Stomach smooth muscle (tissue), 2 donors: ENCODE measurements around the gene CSAG2.
"Not testable (repeated sequence)": the region's sequence is repeated elsewhere in the genome, so short reads cannot be mapped to it uniquely, and the experiment has no call there.

Source experiments
- H3K27ac ChIP-seq: one replicate; pipeline ENCODE4 v1.7.0; 2013; ENCODE audit warnings: mild to moderate bottlenecking, low read length, inconsistent platforms
- H3K27me3 ChIP-seq, 2 donors: one replicate each; pipeline ENCODE4 v1.7.0; 2013; ENCODE audit warnings: low read length in 2 of 2; ENCODE audit not compliant: insufficient read depth in 2 of 2, control insufficient read depth in 1 of 2
- H3K36me3 ChIP-seq, 2 donors: one replicate each; pipeline ENCODE4 v1.7.0; 2013; ENCODE audit warnings: low read length in 2 of 2; ENCODE audit not compliant: control insufficient read depth in 2 of 2, insufficient read depth in 2 of 2
- H3K4me1 ChIP-seq: one replicate; pipeline ENCODE4 v1.7.0; 2013; ENCODE audit warnings: low read length; ENCODE audit not compliant: control insufficient read depth, insufficient read depth
- H3K4me3 ChIP-seq, 2 donors: one replicate each; pipeline ENCODE4 v1.7.0; 2013; ENCODE audit warnings: low read length in 2 of 2
- H3K9ac ChIP-seq, 2 donors: one replicate each; pipeline ENCODE4 v1.7.0; 2013; ENCODE audit warnings: low read length in 2 of 2, mild to moderate bottlenecking in 1 of 2
- H3K9me3 ChIP-seq, 2 donors: one replicate each; pipeline ENCODE4 v1.7.0; 2013; ENCODE audit warnings: low read length in 2 of 2; ENCODE audit not compliant: control insufficient read depth in 2 of 2
- donor health status: healthy.
- donor health status: Pancreatic carcinoma.

Gene CSAG2

GRCh38 chrX:152713815-152714787 lies 5.0 kb upstream of the CSAG2 start, which contains the start of gene MAGEA2B:
TSS of gene MAGEA2B (plus strand) at chrX:152714628. CDS start at chrX:152717107, 2,479 bp downstream.
- H3K36me3 ChIP-seq, H3K9ac ChIP-seq, H3K9me3 ChIP-seq, H3K4me3 ChIP-seq, H3K27me3 ChIP-seq, H3K27ac ChIP-seq, H3K4me1 ChIP-seq: not testable (repeated sequence)

- H3K4me3 ChIP-seq, H3K9ac ChIP-seq, H3K27ac ChIP-seq, H3K27me3 ChIP-seq, H3K36me3 ChIP-seq, H3K9me3 ChIP-seq, H3K4me1 ChIP-seq: not testable (repeated sequence)
Measured at GRCh38 chrX:152713195-152713594, 4.1 kb upstream of the CSAG2 start.

- H3K9me3 ChIP-seq, H3K27ac ChIP-seq, H3K27me3 ChIP-seq, H3K36me3 ChIP-seq, H3K4me1 ChIP-seq, H3K4me3 ChIP-seq, H3K9ac ChIP-seq: not testable (repeated sequence)
Measured at GRCh38 chrX:152706500-152706899, 2.6 kb downstream of the CSAG2 start.

GRCh38 chrX:152700390-152700789 lies 8.7 kb downstream of the CSAG2 start:
- not testable (repeated sequence) for H3K4me3 ChIP-seq, H3K9ac ChIP-seq, H3K27me3 ChIP-seq, H3K4me1 ChIP-seq, H3K36me3 ChIP-seq, H3K27ac ChIP-seq, H3K9me3 ChIP-seq

- not testable (repeated sequence) for H3K36me3 ChIP-seq, H3K9ac ChIP-seq, H3K27ac ChIP-seq, H3K9me3 ChIP-seq, H3K27me3 ChIP-seq, H3K4me1 ChIP-seq, H3K4me3 ChIP-seq
Measured at GRCh38 chrX:152697952-152698931, 10.8 kb downstream of the CSAG2 start, which contains the start of gene MAGEA3. TSS of gene MAGEA3 (plus strand) at chrX:152698794. CDS start at chrX:152700833, 2,039 bp downstream.

GRCh38 chrX:152681012-152681411 lies 28.1 kb downstream of the CSAG2 start:
- not testable (repeated sequence) for H3K27ac ChIP-seq, H3K27me3 ChIP-seq, H3K36me3 ChIP-seq, H3K9me3 ChIP-seq, H3K9ac ChIP-seq, H3K4me3 ChIP-seq, H3K4me1 ChIP-seq

GRCh38 chrX:152674652-152675051 lies 34.4 kb downstream of the CSAG2 start:
- not testable (repeated sequence) for H3K27me3 ChIP-seq, H3K9me3 ChIP-seq, H3K4me3 ChIP-seq, H3K9ac ChIP-seq, H3K4me1 ChIP-seq, H3K36me3 ChIP-seq, H3K27ac ChIP-seq

GRCh38 chrX:152674135-152674534 lies 34.9 kb downstream of the CSAG2 start:
- Histone ChIP-seq H3K36me3 (no peaks in the 10 kb centered on the region), H3K9me3 (no peaks in the 10 kb centered on the region), H3K4me3 (no peak overlapping the region), H3K27me3 (no peaks in the 10 kb centered on the region), H3K9ac (no peak overlapping the region), H3K4me1 (no peaks in the 10 kb centered on the region), H3K27ac (no peak overlapping the region)

- H3K4me1 ChIP-seq: no peaks in the 10 kb centered on the region
- H3K9me3 ChIP-seq: peaks cover 0 to 5% of the 10 kb centered on the region in 2 donors
- H3K36me3 ChIP-seq: no peaks in the 10 kb centered on the region
- H3K27ac ChIP-seq: no peak overlapping the region
- no peak overlapping the region for H3K9ac ChIP-seq
- H3K4me3 ChIP-seq: no peak overlapping the region
- H3K27me3 ChIP-seq: no peaks in the 10 kb centered on the region
Measured at GRCh38 chrX:152663086-152663485, 46.0 kb downstream of the CSAG2 start.

- no peaks in the 10 kb centered on the region for H3K4me1 ChIP-seq
- peaks cover 0 to 2% of the 10 kb centered on the region in 2 donors for H3K27me3 ChIP-seq
- H3K27ac ChIP-seq: no peak overlapping the region
- H3K9me3 ChIP-seq: no peaks in the 10 kb centered on the region
- no peak overlapping the region for H3K4me3 ChIP-seq
- H3K9ac ChIP-seq: no peak overlapping the region
- no peaks in the 10 kb centered on the region for H3K36me3 ChIP-seq
Measured at GRCh38 chrX:152658302-152658701, 50.8 kb downstream of the CSAG2 start.
